ENCODE measurements around the gene SLC4A1AP. TPM values are rescaled to one million over a fixed set of nuclear protein-coding genes. Genes with fewer than 3 reads are reported as not detected.

SLC4A1AP gene
- polyA plus RNA-seq, 1 of the 3 experiments (the other 2 are of a cell fraction), result 9.4 TPM

DNA sequence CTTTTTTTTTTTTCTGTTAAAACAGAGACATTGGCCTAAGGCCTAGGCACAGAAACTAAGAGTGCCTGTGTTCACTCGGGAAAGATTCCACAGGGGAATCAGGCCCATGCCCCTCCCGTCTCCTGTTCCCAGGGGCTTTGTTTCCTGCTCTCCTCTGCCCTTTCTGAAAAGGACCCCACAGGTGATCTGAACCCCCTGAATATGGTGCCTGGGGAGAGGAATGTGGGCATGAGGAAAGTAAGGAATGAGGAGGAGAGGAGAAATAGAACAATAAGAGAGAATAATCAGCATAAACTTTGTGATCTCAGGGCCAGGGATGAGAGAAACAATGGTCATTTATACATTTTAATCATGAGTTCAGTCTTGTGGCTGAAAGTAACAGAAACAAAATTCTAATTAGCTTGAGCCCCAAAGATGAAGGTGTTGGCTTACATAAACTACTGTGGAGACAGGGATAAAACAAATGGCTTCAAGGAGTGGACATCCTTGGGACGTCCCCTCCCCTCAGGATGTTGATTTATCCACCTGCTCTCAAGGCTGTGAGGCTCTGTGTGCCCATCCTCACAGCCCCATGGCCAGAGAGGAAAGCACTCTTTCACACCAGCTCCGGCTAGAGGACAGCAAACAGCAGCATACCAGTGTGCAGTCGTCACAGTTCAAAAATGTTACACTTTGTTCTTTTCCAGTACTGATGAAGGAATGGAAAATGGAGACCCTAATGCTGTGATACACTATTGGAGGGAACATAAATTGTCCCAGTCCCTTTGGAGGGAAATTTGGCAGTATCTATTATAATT is 61.4 kb downstream of the SLC4A1AP start:
- Histone ChIP-seq H3K4me3 (ENCODE audit: low read depth in 2 of 2, low read length in 1 of 2) (no peak overlapping the region), H3K9ac (no peak overlapping the region), H4K20me1 (ENCODE audit: insufficient read depth) (no peaks in the 10 kb centered on the region), H3F3A (replicated peaks; ENCODE audit: insufficient read depth) (peaks cover 3% of the 10 kb centered on the region), H3K4me1 (ENCODE audit: control insufficient read depth in 1 of 2, insufficient read depth in 2 of 2, low read depth in 1 of 2, low read length in 1 of 2) (peaks cover 7 to 18% of the 10 kb centered on the region in 2 experiments; a peak in 3 of 4 replicates), H2AFZ (ENCODE audit: low read depth) (no peak overlapping the region), H3K4me2 (no peak overlapping the region), H3K79me2 (ENCODE audit: insufficient read depth) (no peaks in the 10 kb centered on the region), H3K9me2 (no peaks in the 10 kb centered on the region), H3K36me3 (replicated peaks in 1 of 2; ENCODE audit: control insufficient read depth in 1 of 2, insufficient read depth in 2 of 2, low read length in 1 of 2) (no peaks in the 10 kb centered on the region), H3K9me3 (no peaks in the 10 kb centered on the region), H3K27me3 (ENCODE audit: insufficient read depth) (no peaks in the 10 kb centered on the region), H3K27ac (ENCODE audit: low read depth in 2 of 2, low read length in 1 of 2) (no peak overlapping the region)
- 80% methylated on average over 5 of the region's 5 CpGs for WGBS (ENCODE audit: low lambda C conversion rate)
- no peak for DNase-seq
- no peak for TF ChIP-seq TEAD4 (IDR thresholded peaks at IDR 0.05; ENCODE audit: borderline replicate concordance, insufficient read depth)
- no peak for TF ChIP-seq TCF12 (IDR thresholded peaks at IDR 0.05)
- TF ChIP-seq SMC3 (IDR thresholded peaks at IDR 0.05; ENCODE audit: low read depth, low read length), result no peak
- no peak for TF ChIP-seq FOSL2 (IDR thresholded peaks at IDR 0.05; ENCODE audit: borderline replicate concordance, low read depth)
- TF ChIP-seq, protein P1, sequence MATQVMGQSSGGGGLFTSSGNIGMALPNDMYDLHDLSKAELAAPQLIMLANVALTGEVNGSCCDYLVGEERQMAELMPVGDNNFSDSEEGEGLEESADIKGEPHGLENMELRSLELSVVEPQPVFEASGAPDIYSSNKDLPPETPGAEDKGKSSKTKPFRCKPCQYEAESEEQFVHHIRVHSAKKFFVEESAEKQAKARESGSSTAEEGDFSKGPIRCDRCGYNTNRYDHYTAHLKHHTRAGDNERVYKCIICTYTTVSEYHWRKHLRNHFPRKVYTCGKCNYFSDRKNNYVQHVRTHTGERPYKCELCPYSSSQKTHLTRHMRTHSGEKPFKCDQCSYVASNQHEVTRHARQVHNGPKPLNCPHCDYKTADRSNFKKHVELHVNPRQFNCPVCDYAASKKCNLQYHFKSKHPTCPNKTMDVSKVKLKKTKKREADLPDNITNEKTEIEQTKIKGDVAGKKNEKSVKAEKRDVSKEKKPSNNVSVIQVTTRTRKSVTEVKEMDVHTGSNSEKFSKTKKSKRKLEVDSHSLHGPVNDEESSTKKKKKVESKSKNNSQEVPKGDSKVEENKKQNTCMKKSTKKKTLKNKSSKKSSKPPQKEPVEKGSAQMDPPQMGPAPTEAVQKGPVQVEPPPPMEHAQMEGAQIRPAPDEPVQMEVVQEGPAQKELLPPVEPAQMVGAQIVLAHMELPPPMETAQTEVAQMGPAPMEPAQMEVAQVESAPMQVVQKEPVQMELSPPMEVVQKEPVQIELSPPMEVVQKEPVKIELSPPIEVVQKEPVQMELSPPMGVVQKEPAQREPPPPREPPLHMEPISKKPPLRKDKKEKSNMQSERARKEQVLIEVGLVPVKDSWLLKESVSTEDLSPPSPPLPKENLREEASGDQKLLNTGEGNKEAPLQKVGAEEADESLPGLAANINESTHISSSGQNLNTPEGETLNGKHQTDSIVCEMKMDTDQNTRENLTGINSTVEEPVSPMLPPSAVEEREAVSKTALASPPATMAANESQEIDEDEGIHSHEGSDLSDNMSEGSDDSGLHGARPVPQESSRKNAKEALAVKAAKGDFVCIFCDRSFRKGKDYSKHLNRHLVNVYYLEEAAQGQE (IDR thresholded peaks at IDR 0.05; ENCODE audit: low read depth, low read length), result no peak
- no peak for TF ChIP-seq SIN3A (IDR thresholded peaks at IDR 0.05; ENCODE audit: borderline replicate concordance, low read depth, low read length)
- TF ChIP-seq GATA2 (CRISPR knock-in tag; IDR thresholded peaks at IDR 0.05), result no peak
- TF ChIP-seq, protein P2, sequence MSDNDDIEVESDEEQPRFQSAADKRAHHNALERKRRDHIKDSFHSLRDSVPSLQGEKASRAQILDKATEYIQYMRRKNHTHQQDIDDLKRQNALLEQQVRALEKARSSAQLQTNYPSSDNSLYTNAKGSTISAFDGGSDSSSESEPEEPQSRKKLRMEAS (IDR thresholded peaks at IDR 0.05; ENCODE audit: low read depth), result no peak
- TF ChIP-seq NRF1 (IDR thresholded peaks at IDR 0.05; ENCODE audit: low read depth, low read length), result no peak
- TF ChIP-seq MEF2A (IDR thresholded peaks at IDR 0.05; ENCODE audit: borderline replicate concordance, low read depth), result no peak
- no peak for TF ChIP-seq RFX5 (IDR thresholded peaks at IDR 0.05; ENCODE audit: low read length)
- TF ChIP-seq, protein P3, sequence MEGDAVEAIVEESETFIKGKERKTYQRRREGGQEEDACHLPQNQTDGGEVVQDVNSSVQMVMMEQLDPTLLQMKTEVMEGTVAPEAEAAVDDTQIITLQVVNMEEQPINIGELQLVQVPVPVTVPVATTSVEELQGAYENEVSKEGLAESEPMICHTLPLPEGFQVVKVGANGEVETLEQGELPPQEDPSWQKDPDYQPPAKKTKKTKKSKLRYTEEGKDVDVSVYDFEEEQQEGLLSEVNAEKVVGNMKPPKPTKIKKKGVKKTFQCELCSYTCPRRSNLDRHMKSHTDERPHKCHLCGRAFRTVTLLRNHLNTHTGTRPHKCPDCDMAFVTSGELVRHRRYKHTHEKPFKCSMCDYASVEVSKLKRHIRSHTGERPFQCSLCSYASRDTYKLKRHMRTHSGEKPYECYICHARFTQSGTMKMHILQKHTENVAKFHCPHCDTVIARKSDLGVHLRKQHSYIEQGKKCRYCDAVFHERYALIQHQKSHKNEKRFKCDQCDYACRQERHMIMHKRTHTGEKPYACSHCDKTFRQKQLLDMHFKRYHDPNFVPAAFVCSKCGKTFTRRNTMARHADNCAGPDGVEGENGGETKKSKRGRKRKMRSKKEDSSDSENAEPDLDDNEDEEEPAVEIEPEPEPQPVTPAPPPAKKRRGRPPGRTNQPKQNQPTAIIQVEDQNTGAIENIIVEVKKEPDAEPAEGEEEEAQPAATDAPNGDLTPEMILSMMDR (IDR thresholded peaks at IDR 0.05), result no peak
- ChIA-PET CTCF (interaction anchor here (0.7 to 4.6 kb wide), 11 partner anchors 12 to 729 kb away, joined by 3 to 52 read pairs (median 15); partner anchors contain the start of gene FOSL2), POLR2A (no interaction called here)

Measured in SK-N-SH (cell line).